Tibial nerve (tissue), 3 donors: Measurements from ENCODE around the gene ZNF616.

Source experiments
- POLR2A ChIP-seq, 2 donors: fragments of 450-650 bp; IDR thresholded peaks; one replicate each; pipeline ENCODE4 v1.6.1; 2017; ENCODE audit warnings: antibody characterized with exemption in 2 of 2, mild to moderate bottlenecking in 2 of 2, moderate library complexity in 2 of 2
- TF ChIP-seq, protein P1 (sequence below), 5 experiments: fragments of 200-600 bp in 3 of 5; fragments of 450-650 bp in 2 of 5; sonication (generic) in 3 of 5; IDR thresholded peaks; one replicate each; pipeline ENCODE4 v1.5.1; 2016 to 2019; ENCODE audit warnings: antibody characterized with exemption in 5 of 5, mild to moderate bottlenecking in 3 of 5, moderate library complexity in 2 of 5

DNA sequence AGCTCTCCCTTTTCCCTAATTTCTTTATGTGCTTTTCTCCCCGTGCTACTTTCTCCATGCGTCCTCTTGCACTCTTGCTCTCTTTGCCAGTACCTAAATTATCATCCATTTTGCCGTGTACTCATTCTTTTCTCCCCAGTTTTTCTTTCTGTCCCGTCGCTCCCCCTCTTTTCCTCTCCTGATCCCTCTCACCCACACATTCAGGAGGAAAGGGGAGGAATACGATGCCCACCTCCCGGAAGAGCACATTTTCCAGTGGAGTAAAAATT, 821 bp downstream of the ZNF616 start:
- TF ChIP-seq POLR2A (IDR thresholded peaks at IDR 0.05): no peak
- TF ChIP-seq, protein P1, sequence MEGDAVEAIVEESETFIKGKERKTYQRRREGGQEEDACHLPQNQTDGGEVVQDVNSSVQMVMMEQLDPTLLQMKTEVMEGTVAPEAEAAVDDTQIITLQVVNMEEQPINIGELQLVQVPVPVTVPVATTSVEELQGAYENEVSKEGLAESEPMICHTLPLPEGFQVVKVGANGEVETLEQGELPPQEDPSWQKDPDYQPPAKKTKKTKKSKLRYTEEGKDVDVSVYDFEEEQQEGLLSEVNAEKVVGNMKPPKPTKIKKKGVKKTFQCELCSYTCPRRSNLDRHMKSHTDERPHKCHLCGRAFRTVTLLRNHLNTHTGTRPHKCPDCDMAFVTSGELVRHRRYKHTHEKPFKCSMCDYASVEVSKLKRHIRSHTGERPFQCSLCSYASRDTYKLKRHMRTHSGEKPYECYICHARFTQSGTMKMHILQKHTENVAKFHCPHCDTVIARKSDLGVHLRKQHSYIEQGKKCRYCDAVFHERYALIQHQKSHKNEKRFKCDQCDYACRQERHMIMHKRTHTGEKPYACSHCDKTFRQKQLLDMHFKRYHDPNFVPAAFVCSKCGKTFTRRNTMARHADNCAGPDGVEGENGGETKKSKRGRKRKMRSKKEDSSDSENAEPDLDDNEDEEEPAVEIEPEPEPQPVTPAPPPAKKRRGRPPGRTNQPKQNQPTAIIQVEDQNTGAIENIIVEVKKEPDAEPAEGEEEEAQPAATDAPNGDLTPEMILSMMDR (IDR thresholded peaks at IDR 0.05): no peak
